ENCODE measurements around the gene PTPN6.

DNA sequence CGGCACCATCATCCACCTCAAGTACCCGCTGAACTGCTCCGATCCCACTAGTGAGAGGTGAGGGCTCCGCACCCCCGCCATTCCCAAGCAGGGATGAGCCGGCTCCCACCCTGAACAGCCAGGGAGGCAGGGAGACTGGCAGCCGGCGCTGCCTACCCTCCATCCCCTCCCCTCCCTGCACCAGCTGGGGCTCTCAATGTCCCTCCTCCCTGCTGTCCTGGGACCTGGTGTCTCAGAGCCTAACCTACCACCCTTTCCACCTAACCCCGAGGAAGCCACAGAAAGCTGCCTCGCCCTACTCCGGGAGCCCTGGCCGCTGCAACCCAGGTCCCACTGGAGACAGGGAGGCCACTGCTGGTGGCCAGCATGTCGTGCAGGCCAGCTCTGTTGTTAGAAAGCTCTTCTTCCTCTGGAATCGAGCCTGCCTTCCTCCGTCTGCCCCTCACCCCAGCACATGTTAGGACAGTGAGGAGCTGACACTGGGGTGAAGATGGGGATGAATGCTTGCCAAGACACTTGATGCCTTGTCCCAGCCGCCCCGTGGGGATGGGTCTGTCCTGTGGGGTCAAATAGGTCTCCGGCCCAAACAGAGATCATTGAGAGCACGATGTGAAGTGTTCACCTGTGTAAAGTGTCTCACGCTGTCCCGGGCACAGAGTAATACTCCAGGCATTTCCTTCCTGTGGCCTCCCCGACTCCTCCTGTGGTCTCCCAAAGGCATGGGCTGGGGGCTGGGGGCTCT, 1.1 kb downstream of the PTPN6 start:
- TF ChIP-seq, protein P1, sequence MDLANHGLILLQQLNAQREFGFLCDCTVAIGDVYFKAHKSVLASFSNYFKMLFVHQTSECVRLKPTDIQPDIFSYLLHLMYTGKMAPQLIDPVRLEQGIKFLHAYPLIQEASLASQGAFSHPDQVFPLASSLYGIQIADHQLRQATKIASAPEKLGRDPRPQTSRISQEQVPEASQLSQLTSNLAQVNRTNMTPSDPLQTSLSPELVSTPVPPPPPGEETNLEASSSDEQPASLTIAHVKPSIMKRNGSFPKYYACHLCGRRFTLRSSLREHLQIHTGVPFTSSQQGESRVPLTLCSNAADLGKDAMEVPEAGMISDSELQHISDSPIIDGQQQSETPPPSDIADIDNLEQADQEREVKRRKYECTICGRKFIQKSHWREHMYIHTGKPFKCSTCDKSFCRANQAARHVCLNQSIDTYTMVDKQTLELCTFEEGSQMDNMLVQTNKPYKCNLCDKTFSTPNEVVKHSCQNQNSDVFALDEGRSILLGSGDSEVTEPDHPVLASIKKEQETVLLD (CRISPR knock-in tag; IDR thresholded peaks at IDR 0.05; ENCODE audit: low read depth) = no peak
- no peak for TF ChIP-seq KDM4B (CRISPR knock-in tag; IDR thresholded peaks at IDR 0.05)
- no peak for TF ChIP-seq POLR2A (IDR thresholded peaks at IDR 0.05; ENCODE audit: insufficient read depth in 1 of 2, low read depth in 2 of 2, low read length in 2 of 2)
- TF ChIP-seq, protein P2, sequence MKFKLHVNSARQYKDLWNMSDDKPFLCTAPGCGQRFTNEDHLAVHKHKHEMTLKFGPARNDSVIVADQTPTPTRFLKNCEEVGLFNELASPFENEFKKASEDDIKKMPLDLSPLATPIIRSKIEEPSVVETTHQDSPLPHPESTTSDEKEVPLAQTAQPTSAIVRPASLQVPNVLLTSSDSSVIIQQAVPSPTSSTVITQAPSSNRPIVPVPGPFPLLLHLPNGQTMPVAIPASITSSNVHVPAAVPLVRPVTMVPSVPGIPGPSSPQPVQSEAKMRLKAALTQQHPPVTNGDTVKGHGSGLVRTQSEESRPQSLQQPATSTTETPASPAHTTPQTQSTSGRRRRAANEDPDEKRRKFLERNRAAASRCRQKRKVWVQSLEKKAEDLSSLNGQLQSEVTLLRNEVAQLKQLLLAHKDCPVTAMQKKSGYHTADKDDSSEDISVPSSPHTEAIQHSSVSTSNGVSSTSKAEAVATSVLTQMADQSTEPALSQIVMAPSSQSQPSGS (CRISPR knock-in tag; IDR thresholded peaks at IDR 0.05) = no peak
- TF ChIP-seq, protein P3, sequence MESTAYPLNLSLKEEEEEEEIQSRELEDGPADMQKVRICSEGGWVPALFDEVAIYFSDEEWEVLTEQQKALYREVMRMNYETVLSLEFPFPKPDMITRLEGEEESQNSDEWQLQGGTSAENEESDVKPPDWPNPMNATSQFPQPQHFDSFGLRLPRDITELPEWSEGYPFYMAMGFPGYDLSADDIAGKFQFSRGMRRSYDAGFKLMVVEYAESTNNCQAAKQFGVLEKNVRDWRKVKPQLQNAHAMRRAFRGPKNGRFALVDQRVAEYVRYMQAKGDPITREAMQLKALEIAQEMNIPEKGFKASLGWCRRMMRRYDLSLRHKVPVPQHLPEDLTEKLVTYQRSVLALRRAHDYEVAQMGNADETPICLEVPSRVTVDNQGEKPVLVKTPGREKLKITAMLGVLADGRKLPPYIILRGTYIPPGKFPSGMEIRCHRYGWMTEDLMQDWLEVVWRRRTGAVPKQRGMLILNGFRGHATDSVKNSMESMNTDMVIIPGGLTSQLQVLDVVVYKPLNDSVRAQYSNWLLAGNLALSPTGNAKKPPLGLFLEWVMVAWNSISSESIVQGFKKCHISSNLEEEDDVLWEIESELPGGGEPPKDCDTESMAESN (CRISPR knock-in tag; conservative IDR thresholded peaks at IDR 0.05) = no peak
- no peak for TF ChIP-seq RAD21 (CRISPR knock-in tag; IDR thresholded peaks at IDR 0.05)
- no peak for TF ChIP-seq ZNF660 (CRISPR knock-in tag; IDR thresholded peaks at IDR 0.05; ENCODE audit: borderline replicate concordance, low read depth)
- TF ChIP-seq KLF16 (CRISPR knock-in tag; IDR thresholded peaks at IDR 0.05) = no peak
- no peak for TF ChIP-seq SIN3A (IDR thresholded peaks at IDR 0.05; ENCODE audit: borderline replicate concordance, low read depth, low read length)
- TF ChIP-seq, protein P4, sequence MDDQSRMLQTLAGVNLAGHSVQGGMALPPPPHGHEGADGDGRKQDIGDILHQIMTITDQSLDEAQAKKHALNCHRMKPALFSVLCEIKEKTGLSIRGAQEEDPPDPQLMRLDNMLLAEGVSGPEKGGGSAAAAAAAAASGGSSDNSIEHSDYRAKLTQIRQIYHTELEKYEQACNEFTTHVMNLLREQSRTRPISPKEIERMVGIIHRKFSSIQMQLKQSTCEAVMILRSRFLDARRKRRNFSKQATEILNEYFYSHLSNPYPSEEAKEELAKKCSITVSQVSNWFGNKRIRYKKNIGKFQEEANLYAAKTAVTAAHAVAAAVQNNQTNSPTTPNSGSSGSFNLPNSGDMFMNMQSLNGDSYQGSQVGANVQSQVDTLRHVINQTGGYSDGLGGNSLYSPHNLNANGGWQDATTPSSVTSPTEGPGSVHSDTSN (CRISPR knock-in tag; IDR thresholded peaks at IDR 0.05; ENCODE audit: borderline replicate concordance) = no peak
- no peak for TF ChIP-seq GABPA (IDR thresholded peaks at IDR 0.05; ENCODE audit: low read depth, low read length)
- no peak for TF ChIP-seq GABPA (CRISPR knock-in tag; IDR thresholded peaks at IDR 0.05; ENCODE audit: low read depth)
- TF ChIP-seq, protein P5, sequence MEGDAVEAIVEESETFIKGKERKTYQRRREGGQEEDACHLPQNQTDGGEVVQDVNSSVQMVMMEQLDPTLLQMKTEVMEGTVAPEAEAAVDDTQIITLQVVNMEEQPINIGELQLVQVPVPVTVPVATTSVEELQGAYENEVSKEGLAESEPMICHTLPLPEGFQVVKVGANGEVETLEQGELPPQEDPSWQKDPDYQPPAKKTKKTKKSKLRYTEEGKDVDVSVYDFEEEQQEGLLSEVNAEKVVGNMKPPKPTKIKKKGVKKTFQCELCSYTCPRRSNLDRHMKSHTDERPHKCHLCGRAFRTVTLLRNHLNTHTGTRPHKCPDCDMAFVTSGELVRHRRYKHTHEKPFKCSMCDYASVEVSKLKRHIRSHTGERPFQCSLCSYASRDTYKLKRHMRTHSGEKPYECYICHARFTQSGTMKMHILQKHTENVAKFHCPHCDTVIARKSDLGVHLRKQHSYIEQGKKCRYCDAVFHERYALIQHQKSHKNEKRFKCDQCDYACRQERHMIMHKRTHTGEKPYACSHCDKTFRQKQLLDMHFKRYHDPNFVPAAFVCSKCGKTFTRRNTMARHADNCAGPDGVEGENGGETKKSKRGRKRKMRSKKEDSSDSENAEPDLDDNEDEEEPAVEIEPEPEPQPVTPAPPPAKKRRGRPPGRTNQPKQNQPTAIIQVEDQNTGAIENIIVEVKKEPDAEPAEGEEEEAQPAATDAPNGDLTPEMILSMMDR (CRISPR knock-in tag; IDR thresholded peaks at IDR 0.05) = no peak
- TF ChIP-seq ZNF234 (CRISPR knock-in tag; conservative IDR thresholded peaks at IDR 0.05) = no peak
- no peak for TF ChIP-seq TCF7L2 (IDR thresholded peaks at IDR 0.05; ENCODE audit: low read depth, low read length)
